NT2/D1 (cell line): ENCODE measurements around the gene MYH7.

Experiments
- SUZ12 ChIP-seq: IDR thresholded peaks from 2 replicates; pipeline ENCODE4 v1.6.1; 2011; ENCODE audit not compliant: insufficient read length, insufficient read depth; ENCODE audit errors: extremely low read depth
- YY1 ChIP-seq: IDR thresholded peaks from 2 replicates; pipeline ENCODE4 v1.6.1; 2011; ENCODE audit not compliant: insufficient read length, insufficient read depth
- ZNF274 ChIP-seq: IDR thresholded peaks from 2 replicates; pipeline ENCODE4 v1.6.1; 2011; ENCODE audit warnings: mild to moderate bottlenecking, low read depth, low read length

DNA sequence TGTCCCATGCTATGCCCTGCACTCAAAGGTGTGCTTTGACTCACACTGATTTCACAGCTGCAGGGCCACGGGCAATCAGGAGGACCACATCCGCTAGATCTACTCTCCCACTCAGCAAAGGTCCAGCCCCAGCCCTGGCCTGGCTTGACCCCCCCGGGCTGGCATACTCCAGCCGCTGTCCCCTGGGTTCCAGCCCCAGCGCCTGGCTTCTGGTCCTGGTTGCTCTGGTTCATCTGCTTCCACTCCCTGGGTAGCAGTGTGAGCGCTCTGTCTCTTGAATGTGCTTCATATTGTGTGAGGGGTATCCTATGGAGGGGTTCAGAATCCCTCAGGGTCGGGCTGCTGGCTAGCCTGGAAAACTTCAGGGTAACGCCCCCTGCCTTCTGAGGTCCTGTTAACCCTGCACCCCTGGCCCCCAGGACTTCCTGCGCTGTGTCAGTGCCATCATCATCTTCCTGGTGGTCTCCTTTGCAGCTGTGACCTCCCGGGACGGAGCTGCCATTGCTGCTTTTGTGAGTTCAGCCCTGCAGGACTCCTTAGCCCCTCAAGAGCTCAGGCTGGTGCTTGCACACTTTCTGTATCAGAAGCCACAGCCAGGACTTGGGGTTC, 56.7 kb downstream of the MYH7 start:
- no peak for TF ChIP-seq SUZ12
- TF ChIP-seq YY1 = no peak
- TF ChIP-seq ZNF274 = no peak
